A549 (cell line): ENCODE data around the gene FNDC1. TPM values are rescaled to one million over a fixed set of nuclear protein-coding genes. Genes with fewer than 3 reads are reported as not detected.

Source experiments
- ATAC-seq, 2 experiments: fragments of 200-7000 bp in 1 of 2; fragments of >200 bp in 1 of 2; cut with Nextera tagmentation in 1 of 2; cut with Tn5 transposase in 1 of 2; 3 replicates each; pipeline versions ENCODE4 v1.8.0 to v1.9.1; 2018 to 2020; ENCODE audit warnings: mild to moderate bottlenecking in 1 of 2, moderate library complexity in 1 of 2
- CTCF ChIA-PET: fragments of 300-600 bp; sonication (Branson Sonifier 250); formaldehyde crosslinking; extraction: SDS; loops from one replicate; lab custom pipeline; 2021; ENCODE audit warnings: antibody characterized with exemption, inconsistent platforms; lab: Yijun Ruan, JAX
- POLR2A ChIA-PET: fragments of 350-600 bp; formaldehyde crosslinking; extraction: SDS; loops from one replicate; lab custom pipeline; 2021; ENCODE audit warnings: antibody characterized with exemption, inconsistent platforms; lab: Yijun Ruan, JAX
- DNase-seq, 2 experiments: peaks; one replicate each; pipeline versions ENCODE4 v3.0.0 to v3.0.0-alpha.2; 2011 to 2016; ENCODE audit warnings: low read depth in 1 of 2, low spot score in 1 of 2
- FAIRE-seq: peaks from 2 replicates; lab custom pipeline; 2011; peaks lifted over from hg19 to GRCh38; lab: Jason Lieb, UNC
- H3K27ac ChIP-seq, 2 experiments: fragments of >200 bp; sonication (Bioruptor Twin); formaldehyde crosslinking; 3 replicates each; pipeline ENCODE4 v1.5.1; 2016 to 2017
- H3K4me1 ChIP-seq: fragments of >200 bp; sonication (Bioruptor Twin); formaldehyde crosslinking; 3 replicates; pipeline ENCODE4 v1.6.1; 2016
- H3K4me2 ChIP-seq: fragments of >200 bp; sonication (Bioruptor Twin); formaldehyde crosslinking; 3 replicates; pipeline ENCODE4 v1.6.1; 2016
- H3K4me3 ChIP-seq: fragments of >200 bp; sonication (Bioruptor Twin); formaldehyde crosslinking; 3 replicates; pipeline ENCODE4 v1.5.1; 2016
- H3K9me3 ChIP-seq: fragments of >200 bp; sonication (Bioruptor Twin); formaldehyde crosslinking; 3 replicates; pipeline ENCODE4 v1.6.1; 2016
- BHLHE40 ChIP-seq: IDR thresholded peaks from 2 replicates; pipeline ENCODE4 v1.6.1; 2012; ENCODE audit warnings: low read depth, low read length, inconsistent platforms
- CBX2 ChIP-seq: fragments of 200-600 bp; sonication (generic); IDR thresholded peaks from 2 replicates; pipeline ENCODE4 v1.6.1; 2016; ENCODE audit warnings: low read depth, mild to moderate bottlenecking, borderline replicate concordance
- CBX8 ChIP-seq: fragments of 200-600 bp; sonication (generic); IDR thresholded peaks from 2 replicates; pipeline ENCODE4 v1.6.1; 2016
- CHD2 ChIP-seq: fragments of 150-350 bp; IDR thresholded peaks from 2 replicates; pipeline ENCODE4 v1.6.1; 2014; ENCODE audit warnings: low read length; ENCODE audit not compliant: partially characterized antibody
- CHD4 ChIP-seq: fragments of 200-600 bp; sonication (generic); IDR thresholded peaks from 2 replicates; pipeline ENCODE4 v1.6.1; 2016; ENCODE audit warnings: antibody characterized with exemption, mild to moderate bottlenecking, borderline replicate concordance
- CTCF ChIP-seq: fragments of >200 bp; sonication (Bioruptor Twin); formaldehyde crosslinking; IDR thresholded peaks from 3 replicates; pipeline ENCODE4 v1.5.1; 2016
- EHF ChIP-seq: fragments of 250-450 bp; sonication (Bioruptor Pico); IDR thresholded peaks from 2 replicates; pipeline ENCODE4 v1.5.0; 2020; ENCODE audit warnings: mild to moderate bottlenecking
- EHMT2 ChIP-seq: fragments of 200-600 bp; sonication (generic); IDR thresholded peaks from 2 replicates; pipeline ENCODE4 v1.6.1; 2016; ENCODE audit warnings: antibody characterized with exemption, low read depth, mild to moderate bottlenecking, moderate library complexity
- ESRRA ChIP-seq: fragments of 150-350 bp; IDR thresholded peaks from 2 replicates; pipeline ENCODE4 v1.6.1; 2014; ENCODE audit warnings: mild to moderate bottlenecking, low read length, borderline replicate concordance
- FOSL2 ChIP-seq, 2 experiments: fragments of 450-650 bp in 1 of 2; fragments of >200 bp in 1 of 2; sonication (Bioruptor Twin) in 1 of 2; formaldehyde crosslinking; IDR thresholded peaks; 2 replicates each; pipeline versions ENCODE4 v1.5.0 to v1.6.1; 2016 to 2020; ENCODE audit warnings: mild to moderate bottlenecking in 1 of 2, moderate library complexity in 1 of 2
- HDAC2 ChIP-seq: fragments of 200-600 bp; sonication (generic); IDR thresholded peaks from 2 replicates; pipeline ENCODE4 v1.6.1; 2016
- HEYL ChIP-seq: fragments of 250-450 bp; sonication (Bioruptor Pico); IDR thresholded peaks from 2 replicates; pipeline ENCODE4 v1.8.0; 2021; ENCODE audit warnings: mild to moderate bottlenecking, moderate library complexity
- HOXA7 ChIP-seq: fragments of 250-450 bp; sonication (Bioruptor Pico); IDR thresholded peaks from 2 replicates; pipeline ENCODE4 v1.5.0; 2020; ENCODE audit warnings: mild to moderate bottlenecking, moderate library complexity
- HOXB5 ChIP-seq: fragments of 250-450 bp; sonication (Bioruptor Pico); IDR thresholded peaks from 2 replicates; pipeline ENCODE4 v1.5.0; 2020; ENCODE audit warnings: mild to moderate bottlenecking, moderate library complexity
- JUN ChIP-seq, 2 experiments: fragments of >200 bp; sonication (Bioruptor Twin); formaldehyde crosslinking; IDR thresholded peaks; 2 replicates in 1 of 2; 3 replicates in 1 of 2; pipeline ENCODE4 v1.6.1; 2016 to 2017
- MAFK ChIP-seq: fragments of 450-650 bp; IDR thresholded peaks from 2 replicates; pipeline ENCODE4 v1.6.1; 2014; ENCODE audit not compliant: partially characterized antibody
- MAX ChIP-seq: IDR thresholded peaks from 2 replicates; pipeline ENCODE4 v1.6.1; 2012
- MYC ChIP-seq: IDR thresholded peaks from 2 replicates; pipeline ENCODE4 v1.6.1; 2012; ENCODE audit warnings: mild to moderate bottlenecking, inconsistent platforms, low read length, improper control_type of control experiment, borderline replicate concordance
- NFE2L2 ChIP-seq: fragments of 150-350 bp; conservative IDR thresholded peaks from 2 replicates; pipeline ENCODE4 v1.6.1; 2014; ENCODE audit warnings: low read length
- POLR2A ChIP-seq: IDR thresholded peaks from 2 replicates; pipeline ENCODE4 v1.6.1; 2012; ENCODE audit warnings: mild to moderate bottlenecking, low read length
- SMC3 ChIP-seq: fragments of >200 bp; sonication (Bioruptor Twin); formaldehyde crosslinking; IDR thresholded peaks from 3 replicates; pipeline ENCODE4 v1.6.1; 2018; ENCODE audit warnings: inconsistent platforms
- TFCP2L1 ChIP-seq: fragments of 250-450 bp; sonication (Bioruptor Pico); IDR thresholded peaks from 2 replicates; pipeline ENCODE4 v1.5.0; 2021; ENCODE audit warnings: mild to moderate bottlenecking
- USF2 ChIP-seq: fragments of 450-650 bp; IDR thresholded peaks from 2 replicates; pipeline ENCODE4 v1.6.1; 2014; ENCODE audit warnings: antibody characterized with exemption
- ZC3H11A ChIP-seq: fragments of 450-650 bp; IDR thresholded peaks from 2 replicates; pipeline ENCODE4 v1.6.1; 2014; ENCODE audit warnings: antibody characterized with exemption, mild to moderate bottlenecking
- ZFP36 ChIP-seq: fragments of 450-650 bp; IDR thresholded peaks from 2 replicates; pipeline ENCODE4 v1.6.1; 2014; ENCODE audit warnings: borderline replicate concordance; ENCODE audit not compliant: partially characterized antibody
- WGBS: methylation state at CpG from one replicate; pipeline ENCODE4 v1.1.6; 2017; ENCODE audit errors: missing lambda C conversion rate; 5-methylcytosine and 5-hydroxymethylcytosine counted together
- polyA plus RNA-seq, 4 experiments: library from polyadenylated mRNA; depleted of rRNA in 3 of 4; stranded (reverse); fragments of >200 nt; fragmentation: RNase III in 1 of 4; extraction: RNeasy Plus Mini Kit Qiagen cat#74134 plus additional on column Dnase treatment in 1 of 4; gene quantifications; 2 replicates in 3 of 4; 3 replicates in 1 of 4; pipeline ENCODE4 v1.2.3, GENCODE V29; 2011 to 2017

FNDC1 gene
- polyA plus RNA-seq, 2 of the 4 experiments (the other 2 are of a cell fraction): 0.01 TPM; not detected in 1

- TF ChIP-seq HOXA7 (CRISPR knock-in tag) (no peak), ZC3H11A (no peak), MYC (no peak), NFE2L2 (no peak), ZFP36 (no peak), BHLHE40 (no peak), USF2 (no peak), HDAC2 (no peak), CHD4 (no peak), HEYL (CRISPR knock-in tag) (no peak)
- TF ChIP-seq, all 56 proteins: peak for 0
- Histone ChIP-seq H3K4me2 (no peak overlapping the region), H3K4me3 (no peak overlapping the region), H3K27ac (no peak overlapping the region), H3K9me3 (no peaks in the 10 kb centered on the region), H3K4me1 (no peaks in the 10 kb centered on the region)
- POLR2A ChIA-PET: no interaction called here
- no peak for FAIRE-seq
- DNase-seq: no peak
- ATAC-seq: no peak
- CTCF ChIA-PET: no interaction called here
- WGBS: 0% methylated on average over 4 of the region's 4 CpGs
These were observed 86.3 kb downstream of the FNDC1 start for GRCh38 chr6:159255434-159255951.

- ChIA-PET POLR2A (no interaction called here), CTCF (no interaction called here)
- no peak overlapping the region for H3K4me3 ChIP-seq
- FAIRE-seq (no peak), DNase-seq (no peak), ATAC-seq (no peak)
- 66% methylated on average over 5 of the region's 5 CpGs for WGBS
- H3K4me2 ChIP-seq: no peak overlapping the region
- TF ChIP-seq MYC (no peak), HOXB5 (CRISPR knock-in tag) (no peak), SMC3 (no peak), ZFP36 (no peak), CBX8 (no peak), JUN (IDR thresholded peaks at IDR 0.05) (no peak), ESRRA (no peak), HDAC2 (no peak), POLR2A (no peak), CTCF (no peak), EHMT2 (no peak), EHF (CRISPR knock-in tag) (no peak), CBX2 (no peak), FOSL2 (IDR thresholded peaks at IDR 0.05) (no peak), FOSL2 (CRISPR knock-in tag; IDR thresholded peaks at IDR 0.05) (no peak), TFCP2L1 (CRISPR knock-in tag) (no peak), CHD4 (no peak), MAFK (no peak), MAX (no peak), CHD2 (no peak)
- no peaks in the 10 kb centered on the region for H3K4me1 ChIP-seq
- no peak overlapping the region for H3K27ac ChIP-seq
- H3K9me3 ChIP-seq: no peaks in the 10 kb centered on the region
These were observed 86.9 kb downstream of the FNDC1 start for GRCh38 chr6:159256128-159256527.
